OCI-LY7 (cell line): ENCODE data around the gene RASIP1.

Source experiments
- EZH2phosphoT487 ChIP-seq: fragments of 200-600 bp; sonication (generic); IDR thresholded peaks from 2 replicates; pipeline ENCODE4 v1.6.1; 2018; ENCODE audit warnings: low read depth, borderline replicate concordance, mild to moderate bottlenecking, mixed run types, antibody characterized with exemption, low read length, moderate library complexity, mixed read lengths
- TF ChIP-seq, protein P1 (sequence below): fragments of 200-600 bp; sonication (generic); conservative IDR thresholded peaks from 2 replicates; pipeline ENCODE4 v1.5.1; 2014; ENCODE audit warnings: mild to moderate bottlenecking, antibody characterized with exemption, low read length, moderate library complexity, mixed read lengths

GRCh38 chr19:48751845-48752495 is 11.6 kb upstream of the RASIP1 start:
- TF ChIP-seq, protein P1, sequence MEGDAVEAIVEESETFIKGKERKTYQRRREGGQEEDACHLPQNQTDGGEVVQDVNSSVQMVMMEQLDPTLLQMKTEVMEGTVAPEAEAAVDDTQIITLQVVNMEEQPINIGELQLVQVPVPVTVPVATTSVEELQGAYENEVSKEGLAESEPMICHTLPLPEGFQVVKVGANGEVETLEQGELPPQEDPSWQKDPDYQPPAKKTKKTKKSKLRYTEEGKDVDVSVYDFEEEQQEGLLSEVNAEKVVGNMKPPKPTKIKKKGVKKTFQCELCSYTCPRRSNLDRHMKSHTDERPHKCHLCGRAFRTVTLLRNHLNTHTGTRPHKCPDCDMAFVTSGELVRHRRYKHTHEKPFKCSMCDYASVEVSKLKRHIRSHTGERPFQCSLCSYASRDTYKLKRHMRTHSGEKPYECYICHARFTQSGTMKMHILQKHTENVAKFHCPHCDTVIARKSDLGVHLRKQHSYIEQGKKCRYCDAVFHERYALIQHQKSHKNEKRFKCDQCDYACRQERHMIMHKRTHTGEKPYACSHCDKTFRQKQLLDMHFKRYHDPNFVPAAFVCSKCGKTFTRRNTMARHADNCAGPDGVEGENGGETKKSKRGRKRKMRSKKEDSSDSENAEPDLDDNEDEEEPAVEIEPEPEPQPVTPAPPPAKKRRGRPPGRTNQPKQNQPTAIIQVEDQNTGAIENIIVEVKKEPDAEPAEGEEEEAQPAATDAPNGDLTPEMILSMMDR, result no peak
- TF ChIP-seq EZH2phosphoT487, result no peak
